DMS 273 treated with DMSO at 0.1 percent for 48 hours (cell line): Measurements from ENCODE around the gene CDC27.
"Not testable (repeated sequence)": the region's sequence is repeated elsewhere in the genome, so short reads cannot be mapped to it uniquely, and the experiment has no call there.

Source experiments
- DNase-seq: peaks from one replicate; lab custom pipeline; 2025; lab: John Stamatoyannopoulos, UW

The CDC27 gene

DNA sequence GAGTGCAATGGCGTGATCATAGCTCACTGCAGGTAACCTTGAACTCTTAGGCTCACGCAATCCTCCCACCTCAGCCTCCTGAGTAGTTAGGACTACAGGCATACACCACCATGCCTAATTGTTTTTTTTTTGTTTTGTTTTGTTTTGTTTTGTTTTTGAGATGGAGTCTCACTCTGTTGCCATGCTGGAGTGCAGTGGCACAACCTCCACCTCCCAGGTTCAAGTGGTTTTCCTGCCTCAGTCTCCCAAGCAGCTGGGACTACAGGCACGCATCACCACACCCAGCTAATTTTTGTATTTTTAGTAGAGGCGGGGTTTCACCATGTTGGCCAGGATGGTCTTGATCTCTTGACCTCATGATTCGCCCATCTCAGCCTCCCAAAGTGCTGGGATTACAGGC lies 54.7 kb downstream of the CDC27 start:
- not testable (repeated sequence) for DNase-seq

DNA sequence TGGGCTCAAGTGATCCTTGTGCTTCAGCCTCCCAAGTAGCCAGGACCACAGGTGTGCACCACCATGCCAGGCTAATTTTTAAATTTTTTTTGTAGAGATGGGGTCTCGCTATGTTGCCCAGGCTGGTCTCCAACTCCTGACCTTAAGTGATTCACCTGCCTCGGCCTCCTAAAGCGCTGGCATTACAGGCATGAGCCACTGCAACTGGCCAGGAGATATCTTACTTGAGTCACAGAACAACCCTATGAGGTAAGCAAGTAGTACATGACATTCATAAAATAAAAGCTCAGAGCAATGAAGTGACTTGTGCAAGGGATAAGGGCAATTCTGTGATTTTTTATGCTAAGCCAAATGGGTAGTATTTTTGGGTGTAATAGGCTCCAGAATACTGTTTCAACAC lies 57.3 kb downstream of the CDC27 start:
- DNase-seq, result no peak

- not testable (repeated sequence) for DNase-seq
Observed at GRCh38 chr17:47126835-47127234, 62.3 kb downstream of the CDC27 start.

DNA sequence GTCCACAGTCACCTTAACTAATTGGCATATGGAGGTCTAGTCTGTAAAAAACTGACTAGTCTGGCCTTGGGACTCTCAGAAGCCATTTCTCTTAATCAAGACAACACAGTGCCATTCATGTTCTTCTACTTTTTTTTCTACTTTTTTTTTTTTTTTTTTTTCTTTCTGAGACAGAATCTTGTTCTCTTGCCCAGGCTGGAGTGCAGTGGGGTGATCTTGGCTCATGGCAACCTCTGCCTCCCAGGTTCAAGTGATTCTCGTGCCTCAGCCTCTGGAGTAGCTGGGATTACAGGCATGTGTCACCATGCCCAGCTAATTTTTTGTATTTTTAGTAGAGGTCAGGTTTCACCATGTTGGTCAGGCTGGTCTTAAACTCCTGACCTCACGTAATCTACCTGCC lies 65.8 kb downstream of the CDC27 start:
- not testable (repeated sequence) for DNase-seq

- no peak for DNase-seq
Observed at GRCh38 chr17:47120521-47121095, 68.5 kb downstream of the CDC27 start.

DNA sequence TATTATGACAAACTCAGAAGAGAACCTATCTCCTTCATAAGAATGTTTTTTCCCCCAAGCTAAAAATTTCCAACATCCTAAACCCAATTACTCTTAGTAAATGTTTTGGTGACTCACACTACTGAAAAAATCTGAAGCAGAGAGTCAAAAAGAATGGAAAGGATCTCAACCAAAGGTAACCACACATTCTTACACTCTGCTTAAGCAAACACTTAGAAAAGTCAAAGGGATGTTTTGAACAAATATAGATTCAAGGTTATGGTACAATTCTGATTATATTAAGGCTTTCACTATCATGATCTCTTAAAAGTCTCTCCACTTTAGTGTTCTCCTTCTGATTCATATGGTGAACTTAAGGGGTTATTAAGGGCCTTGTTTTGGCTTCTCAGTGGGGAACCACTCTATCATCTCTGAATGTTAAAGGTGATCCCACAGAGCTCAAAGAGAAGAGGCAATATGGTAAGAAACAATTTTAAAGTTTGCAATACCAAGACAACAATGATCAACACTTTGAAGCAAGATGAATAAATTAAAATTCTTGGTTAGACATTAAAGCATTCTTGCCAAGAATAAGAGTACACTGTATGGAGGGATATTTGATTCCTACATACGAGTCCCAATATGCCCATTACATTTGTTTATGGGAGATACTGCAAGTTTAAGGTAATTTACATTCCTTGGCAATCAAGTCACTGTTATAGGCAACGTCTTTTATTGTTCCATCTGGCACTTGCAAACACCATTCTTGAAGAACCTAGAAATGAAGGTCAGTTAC lies 69.2 kb downstream of the CDC27 start:
- DNase-seq, result no peak

DNA sequence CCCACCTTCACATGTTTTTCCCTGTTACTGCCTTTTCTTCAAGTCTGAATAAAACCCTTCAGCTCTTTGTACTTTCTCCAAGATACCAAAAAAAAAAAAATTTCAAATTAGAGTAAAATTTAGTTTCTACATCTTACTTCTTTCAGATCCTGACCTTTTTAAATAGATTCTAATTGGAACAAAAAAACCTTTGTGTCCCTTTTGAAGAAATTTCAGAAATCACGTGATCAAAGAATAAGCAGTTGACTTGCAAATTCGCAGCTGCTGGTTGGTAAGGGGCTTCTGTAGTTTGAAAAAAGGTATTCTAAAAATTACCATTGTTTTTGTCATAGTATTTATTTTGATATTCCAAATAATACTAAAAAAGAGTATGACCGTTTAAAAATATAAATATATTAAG lies 71.7 kb downstream of the CDC27 start:
- DNase-seq, result no peak

GRCh38 chr17:47106130-47106529 lies 83.0 kb downstream of the CDC27 start:
- DNase-seq, result no peak

DNA sequence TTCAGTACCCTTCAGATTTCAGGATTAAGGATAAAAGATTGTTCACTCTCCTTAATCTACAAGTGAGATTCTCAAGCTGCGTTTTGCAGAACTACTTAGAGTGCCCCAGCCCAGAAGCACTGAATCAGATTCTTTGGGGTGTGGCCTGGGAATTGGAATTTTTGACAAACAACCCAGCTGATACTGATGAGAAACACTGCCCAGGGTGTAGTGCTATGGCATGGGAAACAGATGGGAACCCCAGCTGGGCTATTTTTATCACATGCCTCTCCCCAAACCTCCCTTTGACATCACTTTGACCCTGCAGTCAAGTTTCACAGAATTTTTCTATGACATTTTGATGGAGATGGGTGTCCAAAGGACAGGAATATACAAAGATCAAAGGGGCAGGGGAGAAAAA lies 83.8 kb downstream of the CDC27 start:
- not testable (repeated sequence) for DNase-seq

- DNase-seq, result no peak
Observed at GRCh38 chr17:47102914-47103313, 86.2 kb downstream of the CDC27 start.

DNA sequence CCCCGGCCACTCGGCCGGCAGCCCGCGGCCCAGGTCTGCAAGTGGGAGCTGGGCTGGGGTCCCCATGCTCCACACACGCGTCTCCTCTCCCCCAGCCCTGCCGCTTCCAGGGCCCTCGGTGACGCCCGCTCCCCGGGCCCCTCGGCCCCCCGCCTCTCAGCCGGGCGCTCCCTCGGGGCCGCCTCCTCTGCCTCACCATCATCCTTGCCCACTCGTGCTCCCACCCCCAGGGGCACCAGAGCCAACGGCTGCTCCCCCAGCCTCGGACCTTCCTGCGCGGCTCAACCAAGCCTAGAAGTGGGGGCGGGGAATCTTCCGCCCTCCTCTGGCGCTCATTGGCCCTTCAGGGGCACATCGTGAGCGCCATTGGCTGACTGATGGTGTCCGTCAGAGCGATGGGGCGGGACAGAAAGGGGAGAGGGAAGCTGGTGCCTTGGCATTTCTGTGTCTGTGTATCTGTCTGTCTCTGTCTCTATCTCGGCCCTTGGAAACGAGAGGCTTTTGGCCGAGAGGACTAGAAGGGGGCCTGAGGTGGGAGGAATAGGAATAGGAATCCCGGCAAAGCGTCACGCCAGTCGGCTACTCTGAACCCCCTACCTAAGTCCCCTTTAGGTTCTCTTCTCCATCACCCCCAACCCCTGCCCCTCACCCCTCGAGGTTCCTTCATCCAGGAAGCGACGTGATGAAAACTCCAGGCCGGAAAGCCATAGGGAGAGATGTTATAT lies 88.9 kb downstream of the CDC27 start:
- peak; percentile 87 for DNase-seq

GRCh38 chr17:47099451-47099986 lies 89.6 kb downstream of the CDC27 start:
- no peak for DNase-seq

DNA sequence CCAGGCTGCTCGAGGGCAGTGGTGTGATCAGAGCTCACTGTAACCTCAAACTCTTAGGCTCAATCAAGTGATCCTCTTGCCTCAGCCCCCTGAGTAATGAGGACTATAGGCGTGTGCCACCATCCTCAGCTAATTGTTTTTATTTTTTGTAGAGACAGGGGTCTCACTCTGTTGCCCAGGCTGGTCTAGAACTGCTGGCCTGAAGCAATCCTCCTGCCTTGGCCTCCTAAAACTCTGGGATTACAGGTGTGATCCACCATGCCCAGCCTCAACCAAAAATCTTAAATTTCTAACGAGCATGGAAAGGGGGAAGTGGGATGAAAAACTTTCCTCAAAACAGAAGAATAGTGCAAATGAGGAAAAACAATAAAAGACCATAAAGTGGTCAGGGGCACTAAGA lies 92.8 kb downstream of the CDC27 start:
- no peak for DNase-seq

GRCh38 chr17:47095268-47095667 lies 93.8 kb downstream of the CDC27 start:
- DNase-seq, result no peak

DNA sequence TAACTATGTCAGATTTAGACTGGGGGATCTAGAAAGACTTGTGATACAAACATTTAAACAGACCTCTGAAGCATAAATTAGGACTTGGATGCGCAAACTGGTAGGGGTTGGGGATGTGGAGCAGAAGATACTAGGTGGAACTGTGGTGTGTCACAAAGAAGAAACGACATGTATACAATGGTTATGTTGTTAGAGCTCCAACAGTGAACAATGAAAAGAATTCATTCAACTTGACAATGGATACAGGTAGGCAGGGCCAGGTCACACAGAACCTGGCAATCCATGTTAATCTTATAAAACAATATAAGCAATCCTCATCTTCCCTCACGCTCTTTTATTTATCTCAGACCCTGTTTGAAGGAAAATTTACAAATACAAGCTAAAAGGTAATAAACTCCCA lies 102.0 kb downstream of the CDC27 start:
- DNase-seq, result no peak

DNA sequence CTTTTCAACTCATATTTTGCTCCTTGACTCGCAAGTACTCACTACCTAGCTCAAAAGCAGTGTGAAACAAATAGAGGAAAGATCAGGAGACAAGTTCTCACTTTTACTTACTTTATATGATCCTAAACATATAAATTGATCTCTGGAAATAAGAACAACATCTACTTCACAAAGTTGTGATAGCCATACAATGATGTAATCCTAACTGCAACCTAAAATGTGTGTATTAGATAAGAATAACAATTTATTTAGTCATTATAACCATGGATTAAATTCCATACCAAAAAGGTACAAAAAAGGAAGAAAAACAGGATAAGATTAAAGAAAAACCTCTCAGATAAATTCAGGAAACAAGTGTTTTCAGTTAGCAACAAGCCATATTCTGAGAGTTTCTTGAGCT lies 103.4 kb downstream of the CDC27 start:
- no peak for DNase-seq

DNA sequence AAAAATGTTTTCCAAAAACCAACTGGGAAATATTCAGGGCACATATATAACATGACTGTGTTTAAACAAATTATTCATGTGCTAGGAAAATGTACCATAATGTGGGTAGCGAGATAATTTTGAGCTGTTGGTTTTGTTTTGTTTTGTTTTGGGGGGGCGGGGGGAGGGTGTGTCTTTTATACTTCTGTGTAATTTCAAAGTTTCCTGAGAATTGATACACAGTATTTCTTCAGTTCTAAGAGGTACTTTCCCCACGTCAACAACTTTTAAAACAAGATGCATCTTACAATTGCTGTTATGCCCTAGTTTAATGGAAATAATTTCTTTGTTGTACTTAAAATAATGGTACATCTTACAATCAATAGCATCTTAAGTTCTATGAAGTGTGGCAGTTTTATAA lies 110.3 kb downstream of the CDC27 start:
- no peak for DNase-seq

GRCh38 chr17:47077576-47077975 lies 111.5 kb downstream of the CDC27 start:
- DNase-seq, result no peak

GRCh38 chr17:47076171-47076570 lies 112.9 kb downstream of the CDC27 start:
- DNase-seq, result no peak

DNA sequence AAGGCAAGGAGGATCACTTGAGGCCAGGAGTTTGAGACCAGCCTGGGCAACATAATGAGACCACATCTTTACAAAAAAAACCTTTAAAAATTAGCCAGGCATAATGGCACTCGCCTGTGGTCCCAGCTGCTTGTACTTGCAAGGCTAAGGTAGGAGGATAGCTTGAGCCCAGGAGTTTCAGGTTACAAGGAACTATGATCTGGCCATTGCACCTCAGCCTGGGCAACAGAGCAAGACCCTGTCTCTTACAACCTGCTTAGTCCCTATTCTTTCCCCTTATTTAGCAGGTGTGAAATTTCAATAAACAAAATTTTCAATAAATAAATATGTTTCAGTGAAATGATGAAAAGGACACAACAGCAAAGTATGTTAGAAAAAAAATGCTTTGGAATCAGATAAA lies 114.7 kb downstream of the CDC27 start:
- DNase-seq, result not testable (repeated sequence)

GRCh38 chr17:47073629-47074028 lies 115.5 kb downstream of the CDC27 start:
- not testable (repeated sequence) for DNase-seq

DNA sequence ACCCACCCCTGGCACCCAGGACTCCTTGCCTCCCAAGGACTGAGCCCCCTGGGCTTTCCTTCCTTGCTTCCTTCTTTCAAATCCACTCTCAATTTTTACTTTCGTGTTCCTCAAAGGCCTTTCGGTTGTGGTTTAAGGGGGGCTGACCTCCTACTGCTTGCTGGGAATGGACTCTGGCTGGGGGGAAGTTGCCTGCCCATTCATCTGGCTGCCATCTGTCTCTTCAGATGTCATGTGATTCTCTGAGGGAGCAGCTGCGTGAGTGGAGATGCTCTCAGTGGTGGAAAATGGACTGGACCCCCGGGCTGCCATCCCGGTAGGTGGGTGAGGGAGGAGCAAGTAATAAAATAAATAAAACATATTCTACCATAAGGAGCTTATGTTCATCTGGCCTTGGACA lies 116.2 kb downstream of the CDC27 start:
- peak; percentile 50 for DNase-seq

DNA sequence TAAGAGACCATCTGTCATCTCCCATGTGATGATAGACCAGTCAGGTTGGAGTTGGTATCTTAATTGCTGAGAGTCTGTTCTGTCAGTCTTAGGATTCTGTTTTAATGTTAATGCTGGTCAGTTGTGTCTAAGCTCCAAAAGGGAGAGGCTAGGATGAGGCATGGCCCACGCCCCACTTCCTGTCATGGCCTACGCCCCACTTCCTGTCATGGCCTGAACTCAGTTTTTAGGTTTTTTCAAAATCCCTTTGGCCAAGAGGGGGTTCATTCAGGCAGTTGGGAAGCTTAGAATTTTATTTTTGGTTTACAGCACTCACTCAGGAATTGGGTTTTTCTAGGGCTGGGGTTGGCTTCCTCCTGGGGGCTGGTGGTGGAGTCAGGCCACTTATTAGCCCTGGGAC lies 117.9 kb downstream of the CDC27 start:
- DNase-seq, result not testable (repeated sequence)
